Measurements from ENCODE around the gene CAPN3.

DNA sequence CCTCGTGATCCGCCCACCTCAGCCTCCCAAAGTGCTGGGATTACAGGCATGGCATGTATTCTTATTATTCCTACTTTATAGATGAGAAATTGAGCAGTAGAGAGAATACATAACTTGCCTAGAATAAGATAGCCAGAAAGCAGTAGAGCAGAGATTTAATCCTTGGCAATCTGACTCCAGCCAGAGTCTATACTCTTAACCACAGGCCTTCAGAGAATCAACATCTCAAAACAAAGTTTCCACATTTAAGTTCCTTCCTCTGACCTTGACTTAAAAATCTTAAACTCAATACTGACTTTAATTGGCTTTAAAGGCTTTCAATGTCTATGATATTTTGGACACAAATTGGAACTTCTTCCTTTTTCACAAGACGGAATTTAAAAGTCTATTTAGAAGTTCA lies 94.5 kb downstream of the CAPN3 start:
- TF ChIP-seq POLR2AphosphoS5 (IDR thresholded peaks at IDR 0.05; ENCODE audit: low read depth) (no peak), REST (IDR thresholded peaks at IDR 0.05; ENCODE audit: unreplicated experiment) (no peak), EZH2 (IDR thresholded peaks at IDR 0.05; ENCODE audit: low read depth, unreplicated experiment) (no peak), CREB1 (CRISPR knock-in tag; IDR thresholded peaks at IDR 0.05; ENCODE audit: low read depth) (no peak)
- TF ChIP-seq, protein P1, sequence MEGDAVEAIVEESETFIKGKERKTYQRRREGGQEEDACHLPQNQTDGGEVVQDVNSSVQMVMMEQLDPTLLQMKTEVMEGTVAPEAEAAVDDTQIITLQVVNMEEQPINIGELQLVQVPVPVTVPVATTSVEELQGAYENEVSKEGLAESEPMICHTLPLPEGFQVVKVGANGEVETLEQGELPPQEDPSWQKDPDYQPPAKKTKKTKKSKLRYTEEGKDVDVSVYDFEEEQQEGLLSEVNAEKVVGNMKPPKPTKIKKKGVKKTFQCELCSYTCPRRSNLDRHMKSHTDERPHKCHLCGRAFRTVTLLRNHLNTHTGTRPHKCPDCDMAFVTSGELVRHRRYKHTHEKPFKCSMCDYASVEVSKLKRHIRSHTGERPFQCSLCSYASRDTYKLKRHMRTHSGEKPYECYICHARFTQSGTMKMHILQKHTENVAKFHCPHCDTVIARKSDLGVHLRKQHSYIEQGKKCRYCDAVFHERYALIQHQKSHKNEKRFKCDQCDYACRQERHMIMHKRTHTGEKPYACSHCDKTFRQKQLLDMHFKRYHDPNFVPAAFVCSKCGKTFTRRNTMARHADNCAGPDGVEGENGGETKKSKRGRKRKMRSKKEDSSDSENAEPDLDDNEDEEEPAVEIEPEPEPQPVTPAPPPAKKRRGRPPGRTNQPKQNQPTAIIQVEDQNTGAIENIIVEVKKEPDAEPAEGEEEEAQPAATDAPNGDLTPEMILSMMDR (conservative IDR thresholded peaks at IDR 0.05; ENCODE audit: low read depth in 2 of 2) = no peak

Data from GM23338 (cell line).